HuH-7 (cell line): ENCODE measurements around the gene RAB25.
"Not testable (repeated sequence)": the region's sequence is repeated elsewhere in the genome, so short reads cannot be mapped to it uniquely, and the experiment has no call there.

Experiments used
- DNase-seq: peaks from one replicate; pipeline ENCODE4 v3.0.0; 2011; ENCODE audit warnings: low spot score

RAB25 gene

DNA sequence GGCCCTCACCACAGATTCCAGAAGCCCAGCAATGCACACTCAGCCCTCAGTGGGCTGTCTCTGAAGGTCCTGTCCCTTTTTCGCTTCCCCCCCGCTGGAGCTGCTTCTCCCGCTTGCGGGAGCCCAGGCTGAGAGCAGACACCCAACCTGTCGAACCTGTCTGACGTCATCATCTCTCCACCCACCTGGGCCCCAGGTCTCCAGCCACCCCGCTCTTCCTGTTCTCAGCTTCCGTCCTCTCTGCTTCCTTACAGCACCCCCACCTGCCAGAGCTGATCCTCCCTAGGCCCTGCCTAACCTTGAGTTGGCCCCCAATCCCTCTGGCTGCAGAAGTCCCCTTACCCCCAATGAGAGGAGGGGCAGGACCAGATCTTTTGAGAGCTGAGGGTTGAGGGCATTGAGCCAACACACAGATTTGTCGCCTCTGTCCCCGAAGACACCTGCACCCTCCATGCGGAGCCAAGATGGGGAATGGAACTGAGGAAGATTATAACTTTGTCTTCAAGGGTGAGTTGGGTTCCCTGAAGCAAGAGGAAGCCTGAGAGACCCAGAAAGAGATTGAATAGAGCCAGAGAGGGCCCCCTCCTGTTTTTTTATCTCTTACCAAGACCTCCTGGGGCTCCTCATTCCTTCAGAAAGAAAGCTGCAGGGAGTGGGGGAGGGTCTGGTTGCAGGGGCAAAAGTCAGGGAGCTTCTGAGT lies at the start of gene RAB25:
Gene RAB25 (plus strand): TSS at position 224 of the 700 bp plus-strand sequence. CDS start 241 bp downstream, at position 465.
- DNase-seq = no peak

GRCh38 chr1:156012051-156012817 lies 48.7 kb upstream of the RAB25 start:
- no peak for DNase-seq

DNA sequence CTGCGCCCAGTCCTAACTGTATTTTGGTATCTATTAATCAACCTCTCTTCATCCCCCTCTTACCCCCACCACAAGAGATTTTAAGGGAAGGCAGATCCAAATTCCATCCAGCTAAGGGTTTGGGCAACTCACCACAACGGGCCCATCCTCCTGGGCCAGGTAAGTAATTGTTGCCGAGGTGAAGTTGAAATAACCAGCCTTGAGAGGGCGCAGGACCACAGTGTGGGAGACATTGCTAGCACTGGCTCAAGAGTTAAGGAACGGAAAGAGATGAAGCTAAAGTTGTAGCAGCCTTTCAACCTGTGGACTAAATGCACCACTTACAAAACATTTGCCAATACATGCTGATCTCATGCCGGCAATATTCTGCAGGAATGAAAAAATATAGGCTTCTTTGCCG lies 46.1 kb upstream of the RAB25 start:
- DNase-seq = no peak

DNA sequence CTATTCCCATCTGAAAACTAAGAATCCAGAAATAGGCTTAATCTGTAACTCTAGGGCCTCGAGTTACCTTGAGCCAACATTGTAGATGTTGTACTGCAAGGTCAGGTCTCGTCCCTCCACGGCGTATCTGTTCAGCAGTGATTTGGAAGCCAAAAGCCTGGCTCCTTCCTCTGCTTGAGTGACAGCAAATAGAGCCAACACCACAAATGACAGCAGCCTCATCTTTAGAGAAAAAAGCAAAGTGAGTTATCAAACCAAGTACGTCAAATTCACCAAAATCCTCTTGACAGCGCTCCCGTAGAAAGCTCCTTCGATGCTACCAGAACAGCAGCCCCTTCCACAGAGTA lies 41.0 kb upstream of the RAB25 start:
- no peak for DNase-seq

GRCh38 chr1:156020293-156021092 lies 40.5 kb upstream of the RAB25 start, which contains the start of gene SSR2:
TSS of gene SSR2 (minus strand) at chr1:156020951. CDS start at chr1:156020167, 784 bp downstream.
- peak; percentile 92 for DNase-seq

DNA sequence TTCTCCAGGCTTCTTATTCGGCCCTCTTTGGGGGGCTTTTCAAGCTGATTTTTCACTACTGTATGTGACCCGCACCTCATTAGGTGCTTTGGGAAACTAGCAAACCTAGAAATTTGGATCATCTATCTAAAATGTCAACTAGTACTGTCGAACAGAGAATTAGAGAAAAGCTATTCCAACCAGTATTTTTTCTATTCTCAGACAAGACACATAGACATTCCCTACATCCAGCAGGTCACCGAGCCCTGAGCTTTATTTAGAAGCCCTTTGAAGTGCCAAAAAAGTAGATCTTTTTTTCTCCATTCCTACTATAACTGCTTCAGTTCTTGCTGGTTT lies 39.9 kb upstream of the RAB25 start:
- no peak for DNase-seq

GRCh38 chr1:156021954-156022353 lies 39.0 kb upstream of the RAB25 start:
- no peak for DNase-seq

GRCh38 chr1:156024801-156025200 lies 36.2 kb upstream of the RAB25 start:
- no peak for DNase-seq

DNA sequence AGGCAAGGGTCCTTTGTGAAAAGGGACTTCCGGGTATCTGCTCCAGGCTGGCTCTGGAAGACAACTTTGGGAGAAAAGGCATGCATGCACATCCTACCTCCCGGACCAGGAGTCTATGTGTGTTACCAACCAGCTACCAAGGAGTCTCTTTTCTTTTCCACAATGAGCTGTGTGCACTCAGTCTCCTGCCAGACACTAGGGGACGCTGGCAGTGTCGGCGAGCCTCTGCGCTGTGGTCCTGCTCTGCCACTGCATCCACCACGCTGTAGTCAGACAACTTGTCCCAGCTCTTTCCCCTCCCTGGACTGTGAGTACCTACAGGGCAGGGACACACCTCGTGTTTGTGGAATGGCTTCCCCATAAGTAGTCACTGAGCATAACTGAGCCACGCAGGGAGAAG lies 35.1 kb upstream of the RAB25 start:
- peak; percentile 85 for DNase-seq

GRCh38 chr1:156026588-156026987 lies 34.4 kb upstream of the RAB25 start:
- no peak for DNase-seq

GRCh38 chr1:156033011-156033410 lies 27.9 kb upstream of the RAB25 start:
- no peak for DNase-seq

- not testable (repeated sequence) for DNase-seq
These were observed 26.0 kb upstream of the RAB25 start for GRCh38 chr1:156034991-156035390.

DNA sequence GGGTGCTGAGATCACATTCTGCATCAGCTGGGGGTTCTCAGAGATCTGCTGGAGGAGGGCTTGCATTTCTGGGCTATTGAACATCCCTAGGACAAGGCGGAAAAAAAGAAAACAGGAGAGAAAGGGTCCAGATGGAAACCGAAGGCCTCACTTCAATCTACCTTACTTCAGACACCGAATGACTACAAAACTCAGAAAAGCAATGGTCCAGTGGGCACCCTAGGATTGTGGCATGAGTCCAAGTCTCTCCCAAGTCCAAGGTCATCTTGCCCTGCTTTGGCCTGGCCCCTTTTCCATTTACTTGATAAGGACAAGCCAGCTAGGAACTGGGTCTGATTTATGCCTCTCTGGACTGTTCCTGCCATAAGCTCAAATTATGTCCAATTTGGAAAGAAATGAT lies 18.1 kb upstream of the RAB25 start:
- no peak for DNase-seq

- DNase-seq = no peak
These were observed 15.9 kb upstream of the RAB25 start for GRCh38 chr1:156045076-156045475.

DNA sequence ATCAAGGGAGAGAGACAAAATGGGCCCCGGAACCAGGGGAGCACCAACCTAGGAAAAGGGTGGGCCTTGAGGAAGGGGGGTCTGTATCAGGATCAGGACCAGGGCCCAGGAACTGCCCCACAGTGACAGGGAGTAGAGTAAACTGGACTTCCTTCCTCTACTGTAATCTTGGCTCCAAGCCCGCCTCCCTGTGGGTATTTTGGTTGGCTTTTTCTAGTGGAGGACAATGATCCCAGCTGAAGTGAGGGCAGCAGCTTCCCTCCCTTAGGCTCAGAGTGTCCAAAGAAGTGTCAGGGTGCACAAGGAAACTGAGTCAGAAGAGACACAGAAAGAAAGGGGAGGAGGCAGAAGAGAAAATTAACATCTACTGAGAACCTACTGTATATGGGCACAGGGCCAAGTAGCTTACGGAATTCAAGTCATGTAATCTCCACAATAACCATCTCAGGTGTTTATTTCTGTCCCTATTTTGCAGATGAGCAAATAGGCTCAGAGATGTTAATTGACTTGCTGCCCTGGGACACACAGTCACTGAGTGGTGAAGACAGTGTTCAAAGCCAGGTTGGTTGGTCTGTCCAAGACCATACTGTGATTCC lies 12.2 kb upstream of the RAB25 start:
- DNase-seq = no peak

DNA sequence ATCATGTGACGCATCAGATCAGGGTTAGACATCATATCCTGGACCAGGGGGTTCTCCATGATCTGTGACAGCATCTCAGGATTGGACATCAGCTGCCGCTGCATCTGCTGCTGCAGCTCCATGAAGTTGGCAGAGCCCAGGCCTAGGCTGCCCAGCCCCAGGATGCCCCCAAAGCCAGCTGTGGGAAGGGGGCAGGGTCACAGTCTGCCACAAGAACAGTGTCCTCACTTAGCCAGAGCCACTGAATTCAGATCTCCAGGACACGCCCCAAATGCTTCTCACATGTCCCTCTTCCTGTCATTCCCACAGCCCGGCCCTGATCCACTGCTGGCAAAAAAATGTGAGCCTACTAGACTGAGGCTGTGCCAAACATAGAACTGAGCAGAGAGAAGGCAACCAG lies 10.6 kb upstream of the RAB25 start:
- no peak for DNase-seq

DNA sequence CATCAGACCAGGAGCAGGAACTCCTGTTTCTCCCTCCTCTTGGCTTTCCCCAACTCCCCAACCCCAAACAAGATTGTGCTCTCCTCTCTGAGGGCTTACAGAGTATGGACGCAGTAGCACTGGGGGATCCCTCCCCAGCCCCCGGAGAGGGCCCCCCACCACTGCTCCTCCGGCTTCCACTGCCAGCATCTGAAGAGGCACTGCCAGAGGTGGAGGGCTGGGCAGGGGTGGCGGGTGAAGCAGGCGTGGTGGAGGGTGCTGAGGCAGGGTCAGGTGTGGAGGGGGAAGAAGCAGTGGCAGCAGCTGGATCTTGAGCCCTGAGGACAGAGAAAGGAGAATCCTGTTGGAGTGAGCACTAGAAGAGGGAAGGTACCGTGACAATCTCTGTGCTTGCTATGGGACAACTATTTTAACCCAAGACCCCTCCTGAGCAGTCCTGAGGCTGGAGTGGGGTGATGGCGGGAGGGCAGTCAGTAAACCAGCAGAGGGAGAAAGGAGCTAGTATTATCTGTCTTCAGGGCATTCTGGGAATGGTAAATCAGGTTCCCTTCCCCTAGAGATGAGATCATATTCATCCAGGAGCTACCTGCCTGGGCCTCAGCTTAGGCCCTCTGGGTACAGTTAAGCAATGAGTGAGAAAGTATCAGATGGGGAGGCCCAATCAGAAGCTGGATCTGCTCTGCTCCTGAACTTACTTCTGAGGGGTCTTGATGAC lies 9.8 kb upstream of the RAB25 start:
- DNase-seq = no peak

- peak; percentile 84 for DNase-seq
These were observed 7.8 kb upstream of the RAB25 start for GRCh38 chr1:156052862-156053767.

DNA sequence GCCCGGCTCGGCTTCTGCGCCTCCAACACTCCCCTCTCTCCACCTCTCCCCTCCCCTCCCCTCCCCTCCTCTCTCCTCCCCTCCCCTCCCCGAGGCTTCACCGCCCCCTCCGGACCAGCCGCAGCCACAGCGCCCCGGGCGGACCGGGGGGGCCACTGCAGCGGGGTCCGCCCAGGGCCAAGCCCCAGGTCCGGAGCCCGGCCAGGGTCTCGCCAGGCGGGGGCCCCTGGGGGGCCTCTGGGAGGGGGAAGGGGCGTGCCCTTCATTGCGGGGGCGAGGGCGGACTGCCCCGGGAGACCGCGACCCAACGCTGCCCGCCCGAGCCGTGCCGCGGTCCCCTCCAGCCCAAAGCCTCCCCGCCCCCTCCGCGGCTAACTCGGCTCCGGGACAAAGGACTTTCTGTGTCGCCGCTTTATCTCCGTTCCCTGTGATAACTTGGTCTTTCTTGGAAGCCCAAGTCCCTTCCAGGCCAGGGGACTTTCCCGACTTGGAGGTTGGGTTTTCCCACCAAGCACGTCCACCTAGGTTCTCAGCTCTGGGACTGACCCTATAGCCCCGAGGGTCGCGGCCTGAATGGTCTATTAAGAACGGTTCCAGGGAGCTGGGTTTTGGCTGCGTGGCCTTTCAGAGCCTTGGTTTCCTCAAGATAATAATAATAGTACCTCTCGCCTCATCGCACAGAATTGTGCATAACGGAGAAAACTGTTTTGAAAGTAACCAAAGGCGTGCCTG lies 7.0 kb upstream of the RAB25 start, which contains the start of gene UBQLN4:
Gene UBQLN4 (minus strand): TSS at position 31 of the 732 bp plus-strand sequence. CDS start 97 bp downstream, outside the sequence.
- DNase-seq = peak; percentile 93
